Hindlimb muscle (tissue), 1 donor: Measurements from ENCODE around the gene TMEM179B. TPM values are rescaled to one million over a fixed set of nuclear protein-coding genes. Genes with fewer than 3 reads are reported as not detected.

Source experiments
- DNase-seq: peaks from one replicate; pipeline ENCODE4 v3.0.0-alpha.2; 2013
- polyA plus RNA-seq: library from polyadenylated mRNA; unstranded; fragments of 120-200 nt; gene quantifications from one replicate; pipeline ENCODE4 v1.2.1, GENCODE V29; 2013; ENCODE audit not compliant: insufficient read length

Gene TMEM179B
- polyA plus RNA-seq, 1 donor = 29.2 TPM

DNA sequence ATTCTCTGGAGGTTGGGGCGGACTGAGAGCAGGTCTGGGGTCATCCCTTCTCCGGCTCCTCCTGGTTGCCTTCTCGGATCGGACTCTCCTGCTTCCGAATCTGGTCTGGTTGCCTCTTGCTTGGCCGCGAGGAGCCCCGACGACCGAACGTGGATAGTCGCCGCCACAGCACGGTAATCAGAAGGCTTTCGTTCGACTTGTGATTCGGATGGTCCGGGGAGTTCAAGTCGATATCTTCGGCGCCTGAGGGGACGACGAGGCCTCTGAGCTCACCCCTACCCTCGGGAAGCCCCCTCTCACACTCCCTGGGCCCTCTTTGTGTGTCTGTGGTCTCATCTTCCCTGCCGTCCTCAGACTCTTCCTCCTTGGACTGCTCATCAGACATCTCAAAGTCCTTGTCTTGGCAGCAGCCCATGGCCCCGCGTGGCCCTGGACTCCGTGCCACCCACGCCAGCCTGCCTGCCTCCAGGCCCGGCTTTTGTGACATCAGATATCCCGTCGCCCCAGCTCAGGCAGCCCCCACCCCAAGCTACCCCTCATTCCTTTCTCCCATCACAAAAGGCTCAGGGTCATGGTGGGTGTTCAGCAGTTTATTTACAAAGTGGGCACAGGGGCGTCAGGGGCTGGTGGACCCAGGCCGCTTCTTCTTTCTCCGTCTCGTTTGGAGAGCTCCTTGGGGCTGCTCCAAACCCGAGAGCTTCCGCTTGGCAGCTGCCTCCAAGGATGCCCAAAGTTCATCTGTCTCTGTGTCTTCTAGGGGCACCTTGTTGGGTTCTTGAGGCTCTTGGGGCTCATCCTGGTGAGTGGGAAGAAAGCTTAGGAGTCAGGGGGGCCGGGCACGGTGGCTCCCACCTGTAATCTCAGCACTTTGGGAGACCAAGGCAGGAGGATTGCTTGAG lies 45.4 kb downstream of the TMEM179B start, which contains the start of gene TEX54:
TSS of gene TEX54 (minus strand) at position 506 of the 899 bp plus-strand sequence.
- DNase-seq = no peak

DNA sequence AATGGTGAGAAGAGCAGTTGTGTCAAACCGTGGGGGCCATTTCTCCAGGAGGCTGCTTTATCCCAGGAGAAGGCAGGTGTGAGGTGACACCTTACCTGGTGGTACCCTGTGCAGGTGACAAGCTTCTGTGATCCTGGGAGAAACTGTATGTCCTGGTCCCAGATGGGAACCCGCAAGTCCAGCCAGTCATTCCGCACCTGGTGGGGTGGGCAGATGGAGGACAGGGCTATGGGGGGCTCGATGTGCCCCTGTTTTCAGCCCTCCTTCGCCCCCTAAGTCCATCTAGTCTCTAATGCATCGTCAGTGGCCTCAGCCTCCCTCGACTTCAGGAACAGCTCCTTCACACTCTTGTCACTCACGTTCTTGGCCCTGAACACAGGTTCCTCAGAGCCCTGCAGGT lies 48.1 kb downstream of the TMEM179B start:
- no peak for DNase-seq

DNA sequence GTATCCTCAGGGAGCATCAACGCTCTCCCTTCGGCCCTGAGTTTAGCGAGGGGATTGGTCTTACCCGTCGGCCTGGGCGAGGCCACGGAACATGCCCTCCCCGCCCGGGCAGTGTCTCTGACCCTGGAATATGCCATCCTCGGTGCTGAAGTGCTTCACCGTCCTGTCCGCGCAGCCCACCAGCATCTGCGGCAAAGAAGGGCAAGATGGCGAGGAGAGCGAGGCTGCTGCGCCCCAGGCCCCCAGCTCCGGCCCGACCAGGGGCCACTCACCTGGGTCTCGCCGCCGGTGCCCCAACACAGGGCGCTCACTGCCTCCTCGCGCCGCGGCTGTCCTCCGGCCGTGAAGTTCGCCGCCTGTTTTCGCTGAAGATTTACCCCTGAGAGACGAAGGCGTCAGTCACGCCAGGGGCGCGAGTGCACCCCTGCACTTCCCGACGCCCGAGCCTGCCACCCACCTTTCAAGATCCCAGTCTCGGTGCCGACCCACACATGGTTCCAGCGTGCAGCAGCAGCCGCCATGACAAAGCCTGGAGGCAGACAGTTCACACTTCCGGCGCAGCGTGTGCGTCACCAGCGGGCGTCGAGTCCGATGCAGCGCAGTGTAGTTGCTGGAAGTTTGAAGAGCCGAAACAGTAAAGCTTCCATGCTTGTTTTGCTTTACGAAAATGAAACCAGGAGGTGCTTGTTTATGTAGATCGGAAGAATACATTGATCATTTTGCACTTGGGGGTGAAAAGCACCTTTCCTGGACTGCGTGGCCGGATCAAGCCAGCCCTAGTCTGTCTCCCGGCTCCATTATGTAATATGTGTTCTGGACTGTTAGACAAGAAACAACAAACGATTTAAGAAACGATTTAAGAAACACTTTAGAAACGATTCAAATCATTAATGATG lies 52.1 kb downstream of the TMEM179B start, which contains the start of gene WDR74:
TSS of gene WDR74 (minus strand) at position 541 of the 896 bp plus-strand sequence. CDS start at position 521, 20 bp downstream.
- peak; percentile 96 for DNase-seq

Other genes with a start within 250 kb of the TMEM179B start
- 359 TPM for gene AHNAK, start 240.6 kb upstream of the TMEM179B start, polyA plus RNA-seq
- gene EEF1G, start 213.5 kb upstream of the TMEM179B start, polyA plus RNA-seq = 3,451 TPM
- gene TUT1, start 195.9 kb upstream of the TMEM179B start, polyA plus RNA-seq = 16.9 TPM
- gene MTA2, start 185.5 kb upstream of the TMEM179B start, polyA plus RNA-seq = 42.0 TPM
- 20.7 TPM for gene EML3, start 174.6 kb upstream of the TMEM179B start, polyA plus RNA-seq
- 0.90 TPM for gene ROM1, start 174.1 kb upstream of the TMEM179B start, polyA plus RNA-seq
- 21.4 TPM for gene B3GAT3, start 165.4 kb upstream of the TMEM179B start, polyA plus RNA-seq
- 161 TPM for gene GANAB, start 140.8 kb upstream of the TMEM179B start, polyA plus RNA-seq
- gene INTS5, start 134.1 kb upstream of the TMEM179B start, polyA plus RNA-seq = 13.3 TPM
- 31.3 TPM for gene C11orf98, start 122.2 kb upstream of the TMEM179B start, polyA plus RNA-seq
- 3.3 TPM for gene CSKMT, start 122.1 kb upstream of the TMEM179B start, polyA plus RNA-seq
- gene UQCC3, start 115.7 kb upstream of the TMEM179B start, polyA plus RNA-seq = 5.8 TPM
- 7.1 TPM for gene LBHD1, start 115.1 kb upstream of the TMEM179B start, polyA plus RNA-seq
- gene UBXN1, start 108.3 kb upstream of the TMEM179B start, polyA plus RNA-seq = 143 TPM
- gene LRRN4CL, start 97.9 kb upstream of the TMEM179B start, polyA plus RNA-seq = 14.2 TPM
- 20.8 TPM for gene BSCL2, start 80.0 kb upstream of the TMEM179B start, polyA plus RNA-seq
- 0.61 TPM for gene GNG3, start 79.7 kb upstream of the TMEM179B start, polyA plus RNA-seq
- 43.6 TPM for gene HNRNPUL2, start 59.9 kb upstream of the TMEM179B start, polyA plus RNA-seq
- gene TTC9C, start 58.9 kb upstream of the TMEM179B start, polyA plus RNA-seq = 28.3 TPM
- gene ZBTB3, start 33.2 kb upstream of the TMEM179B start, polyA plus RNA-seq = 4.0 TPM
- 83.5 TPM for gene POLR2G, start 25.8 kb upstream of the TMEM179B start, polyA plus RNA-seq
- 20.3 TPM for gene TAF6L, start 16.0 kb upstream of the TMEM179B start, polyA plus RNA-seq
- gene TMEM223, start 4.6 kb downstream of the TMEM179B start, polyA plus RNA-seq = 16.7 TPM
- gene NXF1, start 18.0 kb downstream of the TMEM179B start, polyA plus RNA-seq = 75.4 TPM
- gene STX5, start 44.6 kb downstream of the TMEM179B start, polyA plus RNA-seq = 31.7 TPM
- gene TEX54, start 45.4 kb downstream of the TMEM179B start, polyA plus RNA-seq = not detected
- gene WDR74, start 52.2 kb downstream of the TMEM179B start, polyA plus RNA-seq = 37.2 TPM
- gene SLC3A2, start 93.5 kb downstream of the TMEM179B start, polyA plus RNA-seq = 43.3 TPM
- not detected for gene CHRM1, start 134.0 kb downstream of the TMEM179B start, polyA plus RNA-seq
- gene SLC22A6, start 197.6 kb downstream of the TMEM179B start, polyA plus RNA-seq = not detected
- not detected for gene SLC22A8, start 228.4 kb downstream of the TMEM179B start, polyA plus RNA-seq